KBM-7 (cell line): Measurements from ENCODE around the gene TMEM120B.
A peak's percentile ranks its signal among the peaks of the same experiment; 100 is the strongest.

Experiments used
- DNase-seq: peaks from one replicate; pipeline ENCODE4 v3.0.0-alpha.2; 2015
- in situ Hi-C: fragments of 300-500 bp; cut with MboI; formaldehyde crosslinking; loops from 2 replicates; pipeline ENCODE4 v1.14.3; 2020; ENCODE audit warnings: low sequenced_read_pairs, low pct_unique_long_range_greater_than_20kb, mixed read lengths

Gene TMEM120B

GRCh38 chr12:121767525-121768016 lies 55.0 kb downstream of the TMEM120B start:
- in situ Hi-C loops = loop anchor here (10.0 kb wide), 1 partner anchor 53 kb away; the partner anchor contains the start of gene TMEM120B
- DNase-seq = no peak

GRCh38 chr12:121769297-121769830 lies 56.8 kb downstream of the TMEM120B start:
- in situ Hi-C loops = loop anchor here (10.0 kb wide), 1 partner anchor 55 kb away; the partner anchor contains the start of gene TMEM120B
- DNase-seq = no peak

GRCh38 chr12:121769831-121770301 lies 57.3 kb downstream of the TMEM120B start:
- DNase-seq = no peak
- in situ Hi-C loops = loop anchor here (10.0 kb wide), 1 partner anchor 55 kb away; the partner anchor contains the start of gene TMEM120B

GRCh38 chr12:121770388-121770787 lies 57.8 kb downstream of the TMEM120B start:
- no peak for DNase-seq
- in situ Hi-C loops = no loop called here

DNA sequence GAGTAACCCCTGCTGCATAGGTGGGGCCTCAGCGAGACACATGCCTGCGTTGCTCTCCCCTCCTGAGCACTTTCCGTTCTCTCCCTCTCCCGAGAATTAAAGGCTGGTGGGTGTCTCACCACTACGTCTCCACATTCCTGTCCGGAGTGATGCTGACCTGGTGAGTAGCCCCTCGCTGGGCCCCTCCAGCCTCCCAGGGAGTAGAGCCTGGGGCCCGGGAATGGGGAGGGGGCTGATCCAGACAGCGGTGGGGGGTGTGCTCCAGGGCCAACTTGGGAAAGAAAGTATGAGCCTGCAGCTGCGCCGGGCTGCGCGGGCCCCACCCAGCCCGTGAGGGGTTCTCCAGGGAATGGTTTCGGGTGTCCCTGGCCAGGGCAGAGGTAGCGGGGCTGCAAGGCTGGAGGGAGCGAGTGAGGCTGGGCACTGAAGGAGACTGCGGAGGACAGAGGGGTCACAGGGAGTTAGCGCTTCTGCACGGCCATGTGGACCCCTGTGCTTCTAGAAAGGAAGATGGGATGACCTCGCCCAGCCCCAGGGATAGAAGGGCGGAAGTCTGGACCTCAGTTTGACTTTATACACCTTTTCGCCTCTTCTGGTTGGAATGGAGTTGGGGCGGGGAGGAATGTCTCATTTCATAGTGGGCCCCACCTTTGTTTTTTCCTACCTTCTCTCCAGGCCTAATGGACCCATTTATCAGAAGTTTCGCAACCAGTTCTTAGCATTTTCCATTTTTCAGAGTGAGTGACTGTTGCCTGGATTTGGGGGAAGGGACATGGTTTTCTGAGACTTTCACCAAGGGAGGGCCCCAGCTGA lies 58.5 kb downstream of the TMEM120B start:
- DNase-seq = no peak
- in situ Hi-C loops = no loop called here

DNA sequence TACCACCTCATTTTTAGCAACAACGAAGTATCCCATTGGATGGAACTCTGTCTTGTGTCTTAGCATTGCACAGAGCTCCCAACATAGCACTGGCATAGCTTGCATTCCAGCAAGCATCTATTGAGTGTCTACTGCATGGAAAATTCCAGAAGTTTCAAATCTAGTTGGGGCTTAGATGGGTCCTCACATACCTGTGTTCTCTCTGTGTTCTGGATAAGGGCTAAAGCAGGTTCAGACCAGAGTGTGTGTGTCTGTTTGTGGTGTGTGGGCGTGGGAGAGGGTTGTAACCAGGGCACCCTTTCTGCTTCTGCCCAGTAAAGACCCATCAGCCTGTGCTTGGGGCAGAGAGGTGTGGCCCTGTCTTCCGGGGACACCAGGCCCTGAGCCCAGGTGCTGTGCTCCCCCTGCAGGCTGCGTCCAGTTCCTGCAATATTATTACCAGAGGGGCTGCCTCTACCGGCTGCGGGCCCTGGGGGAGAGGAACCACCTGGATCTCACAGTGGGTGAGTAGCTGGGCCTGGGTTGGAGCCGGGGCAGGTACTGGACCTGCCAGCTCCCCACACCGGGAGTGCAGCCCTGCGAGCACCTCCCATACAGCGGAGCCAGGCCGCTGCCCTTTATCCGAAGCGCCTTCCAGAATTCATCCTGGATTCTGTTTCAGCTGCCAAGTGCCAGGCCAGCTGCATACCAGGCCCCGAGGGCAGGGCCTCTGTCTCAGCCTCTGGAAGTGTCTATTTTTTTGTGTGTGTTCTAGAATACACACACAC lies 60.6 kb downstream of the TMEM120B start:
- DNase-seq = peak; percentile 62
- in situ Hi-C loops = no loop called here

DNA sequence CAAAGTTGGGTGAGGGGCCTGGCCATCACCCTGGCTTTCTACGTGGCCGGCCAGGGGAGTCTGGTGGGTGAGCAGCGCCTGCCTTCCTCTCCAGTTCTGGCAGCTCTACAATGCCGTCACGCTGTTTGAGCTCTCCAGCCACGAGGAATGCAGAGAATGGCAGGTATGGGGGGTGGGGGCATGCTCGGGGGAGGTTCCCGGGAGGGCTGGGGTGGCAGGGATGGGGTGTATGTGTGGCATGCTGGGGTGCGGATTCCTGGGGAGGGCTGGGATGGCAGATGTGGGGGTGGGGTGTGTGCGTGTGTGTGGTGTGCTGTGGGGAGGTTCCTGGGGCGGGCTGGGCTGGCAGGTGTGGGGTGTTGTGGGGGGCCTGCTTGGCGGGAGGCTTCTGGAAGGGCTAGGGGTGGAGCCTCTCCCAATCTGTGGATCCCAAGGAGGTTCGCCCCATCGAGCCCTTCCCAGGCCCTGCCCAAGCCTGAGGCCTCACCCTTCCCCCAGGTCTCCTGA lies 62.5 kb downstream of the TMEM120B start:
- in situ Hi-C loops = no loop called here
- no peak for DNase-seq

DNA sequence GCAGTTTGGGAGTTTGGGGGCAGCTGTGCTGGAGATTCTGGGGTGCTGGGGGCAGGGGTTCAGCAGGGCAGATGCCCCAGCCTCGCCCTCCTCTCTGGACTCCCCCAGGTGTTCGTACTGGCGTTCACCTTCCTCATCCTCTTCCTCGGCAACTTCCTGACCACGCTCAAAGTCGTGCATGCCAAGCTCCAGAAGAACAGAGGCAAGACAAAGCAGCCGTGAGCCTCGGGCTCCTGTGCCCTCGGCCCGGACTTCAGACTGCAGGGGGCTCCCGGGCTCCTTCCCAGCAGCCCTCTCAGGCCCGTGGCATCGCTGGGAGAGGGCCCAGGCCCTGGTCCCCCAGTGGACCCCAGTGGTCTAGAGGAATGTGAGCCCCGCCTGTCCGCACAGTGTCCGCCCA lies 62.9 kb downstream of the TMEM120B start:
- in situ Hi-C loops = no loop called here
- DNase-seq = no peak

DNA sequence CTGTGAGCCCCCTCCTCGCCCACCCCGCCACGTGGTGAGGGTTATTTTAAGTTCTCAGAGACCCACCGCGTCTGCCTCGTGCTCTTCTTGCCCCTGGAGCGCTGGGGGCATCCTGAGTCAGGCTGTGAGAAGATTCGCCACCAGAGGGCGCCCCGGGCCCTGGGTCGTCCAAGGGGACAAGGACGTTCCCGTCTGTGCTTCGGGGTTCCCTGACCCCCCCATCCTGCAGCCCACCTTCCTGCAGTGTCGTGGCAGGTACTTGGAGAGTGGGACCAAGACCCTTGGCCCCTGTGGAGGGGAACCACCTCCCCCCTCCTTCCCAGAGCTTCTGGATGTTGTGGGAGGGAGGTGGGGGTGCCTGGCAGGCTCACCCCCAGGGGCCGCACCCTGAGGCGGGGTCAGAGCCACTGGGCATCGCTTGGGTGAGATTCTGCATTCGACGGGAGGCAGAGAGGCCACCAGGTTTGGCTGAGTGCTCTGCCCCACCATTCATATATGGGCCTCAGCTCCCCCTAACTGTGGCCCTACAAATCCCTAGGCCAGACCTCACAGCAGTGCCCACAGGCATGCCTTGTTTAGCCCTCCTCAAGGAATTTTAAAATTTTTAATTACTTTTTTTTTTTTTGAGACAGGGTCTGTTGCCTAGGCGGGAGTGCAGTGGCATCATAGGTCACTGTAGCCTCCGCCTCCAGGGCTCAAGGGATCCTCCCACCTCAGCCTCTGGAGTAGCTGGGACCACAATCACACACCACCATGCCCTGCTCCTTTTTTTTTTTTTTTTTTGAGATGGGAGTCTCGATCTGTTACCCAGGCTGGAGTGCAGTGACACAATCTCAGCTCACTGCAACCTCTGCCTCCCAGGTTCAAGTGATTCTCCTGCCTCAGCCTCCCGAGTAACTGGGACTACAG lies 63.9 kb downstream of the TMEM120B start:
- peak; percentile 68 for DNase-seq
- in situ Hi-C loops = no loop called here

- DNase-seq = no peak
- in situ Hi-C loops = no loop called here
Observed at GRCh38 chr12:121778567-121779421, 66.2 kb downstream of the TMEM120B start.

GRCh38 chr12:121779422-121779895 lies 66.9 kb downstream of the TMEM120B start:
- in situ Hi-C loops = no loop called here
- DNase-seq = no peak

DNA sequence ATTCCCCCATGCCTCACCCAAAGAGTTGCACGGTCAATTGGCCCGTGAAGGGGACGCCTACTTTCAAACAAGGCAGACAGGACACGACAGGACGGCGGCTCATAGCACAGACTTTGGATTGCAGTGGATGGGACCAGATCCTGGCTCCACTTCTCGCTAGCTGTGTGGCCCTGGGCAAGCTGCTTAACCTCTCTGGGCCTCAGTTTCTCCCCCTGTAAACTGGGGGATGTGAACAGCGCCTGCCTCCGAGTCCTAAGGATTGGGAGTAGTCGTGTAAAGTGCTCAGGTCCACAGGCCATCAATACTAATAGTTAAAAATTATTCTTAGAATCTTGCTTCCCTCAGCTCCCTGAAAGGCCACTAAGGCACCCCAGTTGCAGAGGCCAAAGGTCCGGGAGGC lies 67.9 kb downstream of the TMEM120B start:
- in situ Hi-C loops = no loop called here
- no peak for DNase-seq

DNA sequence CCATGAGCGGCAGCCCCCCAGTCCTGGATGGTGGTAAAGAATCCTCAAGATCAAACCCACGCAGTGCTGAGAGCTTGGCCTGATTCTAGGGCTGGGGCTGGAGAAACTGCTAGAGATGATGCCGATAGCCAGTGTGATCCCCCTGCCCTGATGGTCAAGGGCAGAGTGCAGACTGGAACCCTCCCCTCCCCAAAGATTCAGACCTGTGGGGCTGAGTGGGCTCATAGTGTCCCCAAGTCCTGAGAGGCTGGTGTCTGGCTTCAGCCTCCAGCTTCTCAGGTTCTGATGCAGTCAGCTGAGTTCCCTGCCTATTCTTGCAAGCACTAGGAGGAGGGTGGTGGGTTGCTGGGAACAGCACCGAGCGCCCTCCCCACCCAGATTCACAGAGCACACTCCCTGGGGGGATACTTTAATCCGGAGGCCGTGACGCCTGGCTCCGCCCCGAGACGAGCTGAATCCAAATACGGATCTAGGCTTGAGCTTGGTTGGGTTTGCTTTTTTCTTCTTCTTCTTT lies 69.0 kb downstream of the TMEM120B start:
- in situ Hi-C loops = no loop called here

GRCh38 chr12:121781998-121782979 lies 69.7 kb downstream of the TMEM120B start:
- in situ Hi-C loops = no loop called here
- DNase-seq = no peak

More for the DNA sequence above, 69.0 kb downstream of the TMEM120B start:
- no peak for DNase-seq

GRCh38 chr12:121783766-121784165 lies 71.2 kb downstream of the TMEM120B start:
- in situ Hi-C loops = no loop called here
- no peak for DNase-seq

DNA sequence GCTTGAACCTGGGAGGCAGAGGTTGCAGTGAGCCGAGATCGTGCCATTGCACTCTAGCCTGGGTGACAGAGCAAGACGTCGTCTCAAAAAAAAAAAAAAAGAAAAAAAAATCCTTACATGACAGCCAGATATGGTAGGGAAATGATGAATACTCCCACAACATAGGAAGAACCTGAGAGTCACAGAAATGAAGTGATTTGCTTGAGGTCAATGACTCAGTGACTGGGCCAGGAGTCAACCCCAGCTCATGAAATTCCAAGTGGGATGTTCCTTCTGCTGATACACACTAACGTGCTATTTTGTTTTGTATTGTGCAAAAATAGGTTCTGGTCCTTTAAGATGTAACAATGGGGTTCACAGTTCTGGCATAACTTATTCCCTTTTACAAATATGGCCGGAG lies 71.9 kb downstream of the TMEM120B start:
- DNase-seq = no peak
- in situ Hi-C loops = no loop called here
